NCI-H82 treated with DMSO at 0.1 percent for 48 hours (cell line): Measurements from ENCODE around the gene GALT.
A peak's percentile ranks its signal among the peaks of the same experiment; 100 is the strongest.
"Not testable (repeated sequence)": the region's sequence is repeated elsewhere in the genome, so short reads cannot be mapped to it uniquely, and the experiment has no call there.

ENCODE experiments used
- DNase-seq: peaks from one replicate; lab custom pipeline; 2025; ENCODE audit not compliant: unreplicated experiment; lab: John Stamatoyannopoulos, UW

The GALT gene

GRCh38 chr9:34627716-34628655, 18.5 kb upstream of the GALT start:
- DNase-seq = no peak

GRCh38 chr9:34628656-34629490, 17.6 kb upstream of the GALT start, which contains the start of gene ARID3C:
ARID3C (minus strand) TSS chr9:34629066; CDS start chr9:34628014, 1,052 bp downstream.
- no peak for DNase-seq

- no peak for DNase-seq
These were observed 17.0 kb upstream of the GALT start for GRCh38 chr9:34629491-34629808.

- DNase-seq = no peak
These were observed 15.9 kb upstream of the GALT start for GRCh38 chr9:34630402-34631154.

- no peak for DNase-seq
These were observed 13.3 kb upstream of the GALT start for GRCh38 chr9:34633166-34633565.

- peak; percentile 65 for DNase-seq
These were observed 12.5 kb upstream of the GALT start for GRCh38 chr9:34633851-34634550.

- DNase-seq = no peak
These were observed 11.8 kb upstream of the GALT start for GRCh38 chr9:34634551-34635248.

GRCh38 chr9:34635556-34635955, 10.9 kb upstream of the GALT start:
- DNase-seq = no peak

- no peak for DNase-seq
These were observed 9.6 kb upstream of the GALT start for GRCh38 chr9:34636791-34637355.

- DNase-seq = peak; percentile 64
These were observed 8.9 kb upstream of the GALT start, which contains the start of gene SIGMAR1 for GRCh38 chr9:34637356-34638137. SIGMAR1 (minus strand) TSS chr9:34637787; CDS start chr9:34637697, 90 bp downstream.

GRCh38 chr9:34638138-34638445, 8.4 kb upstream of the GALT start:
- no peak for DNase-seq

GRCh38 chr9:34639322-34639721, 7.2 kb upstream of the GALT start:
- DNase-seq = not testable (repeated sequence)

GRCh38 chr9:34642679-34643078, 3.8 kb upstream of the GALT start:
- no peak for DNase-seq

- DNase-seq = no peak
These were observed 1.6 kb upstream of the GALT start for GRCh38 chr9:34644766-34645314.

- no peak for DNase-seq
These were observed 569 bp downstream of the GALT start for GRCh38 chr9:34647084-34647403.

- no peak for DNase-seq
These were observed 1.2 kb downstream of the GALT start for GRCh38 chr9:34647651-34648050.

- DNase-seq = no peak
These were observed 2.2 kb downstream of the GALT start for GRCh38 chr9:34648673-34649072.

GRCh38 chr9:34650816-34651215, 4.3 kb downstream of the GALT start:
- DNase-seq = no peak

GRCh38 chr9:34651321-34651720, 4.8 kb downstream of the GALT start:
- DNase-seq = no peak
